WTC11 (cell line): Measurements from ENCODE around the gene ECT2L. TPM values are rescaled to one million over a fixed set of nuclear protein-coding genes. Genes with fewer than 3 reads are reported as not detected.

Experiments
- ATAC-seq: fragments of 200-7000 bp; cut with Tn5 transposase; 2 replicates; pipeline ENCODE4 v1.10.0; 2021; ENCODE audit warnings: mild to moderate bottlenecking, moderate library complexity
- CTCF ChIA-PET: fragments of 300-600 bp; sonication (Branson Sonifier 250); formaldehyde crosslinking; loops from one replicate; lab custom pipeline; 2021; ENCODE audit warnings: antibody characterized with exemption; lab: Charles Lee
- POLR2A ChIA-PET: fragments of 350-600 bp; sonication (Branson Sonifier 250); formaldehyde crosslinking; loops from one replicate; lab custom pipeline; 2021; ENCODE audit warnings: antibody characterized with exemption; lab: Charles Lee
- DNase-seq: peaks from one replicate; pipeline ENCODE4 v3.0.0; 2021; ENCODE audit warnings: low spot score
- H3K27ac Mint-ChIP-seq: 2 replicates; pipeline ENCODE4 v1.8.0; 2021; ENCODE audit warnings: mixed read lengths
- H3K27me3 Mint-ChIP-seq: 2 replicates; pipeline ENCODE4 v1.8.0; 2021; ENCODE audit warnings: low read depth, mild to moderate bottlenecking, moderate library complexity, mixed read lengths
- H3K36me3 Mint-ChIP-seq: 2 replicates; pipeline ENCODE4 v1.8.0; 2021; ENCODE audit warnings: mixed read lengths
- H3K4me1 Mint-ChIP-seq: 2 replicates; pipeline ENCODE4 v1.8.0; 2022; ENCODE audit warnings: mixed read lengths
- H3K4me3 Mint-ChIP-seq: 2 replicates; pipeline ENCODE4 v1.8.0; 2021; ENCODE audit warnings: mild to moderate bottlenecking, moderate library complexity, mixed read lengths
- H3K9me3 Mint-ChIP-seq: 2 replicates; pipeline ENCODE4 v1.8.0; 2021; ENCODE audit warnings: mixed read lengths
- NR3C1 ChIP-seq: sonication (generic); formaldehyde crosslinking; conservative IDR thresholded peaks from 2 replicates; pipeline ENCODE4 v1.8.1; 2023; ENCODE audit warnings: low read depth, mild to moderate bottlenecking, missing genetic modification reagents
- OVOL2 ChIP-seq: fragments of 250-450 bp; sonication (Bioruptor Pico); IDR thresholded peaks from 2 replicates; pipeline ENCODE4 v1.9.0; 2021; ENCODE audit warnings: mild to moderate bottlenecking, borderline replicate concordance
- RORB ChIP-seq: fragments of 250-450 bp; sonication (Bioruptor Pico); IDR thresholded peaks from 2 replicates; pipeline ENCODE4 v1.9.0; 2021; ENCODE audit warnings: mild to moderate bottlenecking
- SMAD4 ChIP-seq: sonication (generic); formaldehyde crosslinking; IDR thresholded peaks from 2 replicates; pipeline ENCODE4 v1.8.0; 2022; ENCODE audit warnings: mild to moderate bottlenecking, missing genetic modification reagents
- TEAD1 ChIP-seq: sonication (generic); formaldehyde crosslinking; IDR thresholded peaks from 2 replicates; pipeline ENCODE4 v1.8.0; 2022; ENCODE audit warnings: mild to moderate bottlenecking, missing genetic modification reagents
- ZBTB21 ChIP-seq: sonication (generic); formaldehyde crosslinking; IDR thresholded peaks from 2 replicates; pipeline ENCODE4 v1.8.1; 2023; ENCODE audit warnings: mild to moderate bottlenecking, missing genetic modification reagents, borderline replicate concordance
- ZNF219 ChIP-seq: sonication (generic); formaldehyde crosslinking; IDR thresholded peaks from 2 replicates; pipeline ENCODE4 v1.8.0; 2023; ENCODE audit warnings: missing genetic modification reagents, mild to moderate bottlenecking, borderline replicate concordance
- ZNF263 ChIP-seq: sonication (generic); formaldehyde crosslinking; IDR thresholded peaks from 2 replicates; pipeline ENCODE4 v1.8.1; 2022; ENCODE audit warnings: low read depth, mild to moderate bottlenecking, moderate library complexity, missing genetic modification reagents
- total RNA-seq: library from RNA; stranded (reverse); gene quantifications from 3 replicates; pipeline ENCODE4 v1.2.3, GENCODE V29; 2021
- TF ChIP-seq, protein P1 (sequence below): sonication (generic); formaldehyde crosslinking; IDR thresholded peaks from 2 replicates; pipeline ENCODE4 v1.8.1; 2022; ENCODE audit warnings: missing genetic modification reagents, borderline replicate concordance
- TF ChIP-seq, protein P2 (sequence below): sonication (generic); formaldehyde crosslinking; IDR thresholded peaks from 2 replicates; pipeline ENCODE4 v1.8.1; 2023; ENCODE audit warnings: mild to moderate bottlenecking, missing genetic modification reagents, moderate library complexity
- TF ChIP-seq, protein P3 (sequence below): sonication (generic); formaldehyde crosslinking; IDR thresholded peaks from 2 replicates; pipeline ENCODE4 v1.8.1; 2022; ENCODE audit warnings: low read depth, mild to moderate bottlenecking, moderate library complexity, missing genetic modification reagents, borderline replicate concordance
- TF ChIP-seq, protein P4 (sequence below): sonication (generic); formaldehyde crosslinking; IDR thresholded peaks from 2 replicates; pipeline ENCODE4 v1.8.1; 2022; ENCODE audit warnings: low read depth, missing genetic modification reagents, borderline replicate concordance
- TF ChIP-seq, protein P5 (sequence below): sonication (generic); formaldehyde crosslinking; IDR thresholded peaks from 2 replicates; pipeline ENCODE4 v1.8.1; 2023; ENCODE audit warnings: mild to moderate bottlenecking, moderate library complexity, missing genetic modification reagents
- TF ChIP-seq, protein P6 (sequence below): sonication (generic); formaldehyde crosslinking; conservative IDR thresholded peaks from 2 replicates; pipeline ENCODE4 v1.8.1; 2023; ENCODE audit warnings: mild to moderate bottlenecking, low read depth, missing genetic modification reagents, moderate library complexity
- TF ChIP-seq, protein P7 (sequence below): sonication (generic); formaldehyde crosslinking; IDR thresholded peaks from 2 replicates; pipeline ENCODE4 v1.8.0; 2022; ENCODE audit warnings: missing genetic modification reagents

ECT2L gene
- total RNA-seq, 1 experiment from 2014 or later: not detected

DNA sequence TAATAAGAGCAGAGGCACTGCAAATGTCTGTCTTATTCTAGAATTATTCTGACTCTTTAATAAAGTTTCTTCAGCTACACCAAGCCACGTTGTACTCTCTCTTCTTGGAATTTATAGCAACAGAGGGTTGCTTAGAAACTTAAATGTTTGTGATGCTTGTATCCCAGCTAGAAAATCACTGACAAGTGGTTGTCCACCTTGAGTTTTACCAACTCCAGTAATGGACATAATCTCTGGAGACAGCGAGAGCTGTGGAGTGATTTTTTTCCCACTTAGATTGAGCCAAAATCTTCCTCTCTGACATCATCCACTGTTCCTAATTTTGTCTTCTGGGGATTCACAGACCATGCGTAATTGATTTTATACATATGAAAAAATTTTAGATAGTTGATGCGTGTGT is 8.0 kb downstream of the ECT2L start:
- no peaks in the 10 kb centered on the region; the same call in 1 of the 2 replicates for H3K27me3 Mint-ChIP-seq
- ATAC-seq (no peak), DNase-seq (no peak)
- no peak overlapping the region for H3K27ac Mint-ChIP-seq
- TF ChIP-seq, protein P1, sequence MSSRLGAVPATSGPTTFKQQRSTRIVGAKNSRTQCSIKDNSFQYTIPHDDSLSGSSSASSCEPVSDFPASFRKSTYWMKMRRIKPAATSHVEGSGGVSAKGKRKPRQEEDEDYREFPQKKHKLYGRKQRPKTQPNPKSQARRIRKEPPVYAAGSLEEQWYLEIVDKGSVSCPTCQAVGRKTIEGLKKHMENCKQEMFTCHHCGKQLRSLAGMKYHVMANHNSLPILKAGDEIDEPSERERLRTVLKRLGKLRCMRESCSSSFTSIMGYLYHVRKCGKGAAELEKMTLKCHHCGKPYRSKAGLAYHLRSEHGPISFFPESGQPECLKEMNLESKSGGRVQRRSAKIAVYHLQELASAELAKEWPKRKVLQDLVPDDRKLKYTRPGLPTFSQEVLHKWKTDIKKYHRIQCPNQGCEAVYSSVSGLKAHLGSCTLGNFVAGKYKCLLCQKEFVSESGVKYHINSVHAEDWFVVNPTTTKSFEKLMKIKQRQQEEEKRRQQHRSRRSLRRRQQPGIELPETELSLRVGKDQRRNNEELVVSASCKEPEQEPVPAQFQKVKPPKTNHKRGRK (CRISPR knock-in tag): no peak
- TF ChIP-seq, protein P2, sequence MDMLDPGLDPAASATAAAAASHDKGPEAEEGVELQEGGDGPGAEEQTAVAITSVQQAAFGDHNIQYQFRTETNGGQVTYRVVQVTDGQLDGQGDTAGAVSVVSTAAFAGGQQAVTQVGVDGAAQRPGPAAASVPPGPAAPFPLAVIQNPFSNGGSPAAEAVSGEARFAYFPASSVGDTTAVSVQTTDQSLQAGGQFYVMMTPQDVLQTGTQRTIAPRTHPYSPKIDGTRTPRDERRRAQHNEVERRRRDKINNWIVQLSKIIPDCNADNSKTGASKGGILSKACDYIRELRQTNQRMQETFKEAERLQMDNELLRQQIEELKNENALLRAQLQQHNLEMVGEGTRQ (CRISPR knock-in tag): no peak
- no peak for TF ChIP-seq SMAD4 (CRISPR knock-in tag)
- H3K36me3 Mint-ChIP-seq: no peaks in the 10 kb centered on the region
- H3K9me3 Mint-ChIP-seq: peaks cover 9% of the 10 kb centered on the region; the same call in 1 of the 2 replicates
- H3K4me1 Mint-ChIP-seq: peaks cover 5% of the 10 kb centered on the region; the same call in 1 of the 2 replicates
- ChIA-PET CTCF (no interaction called here), POLR2A (no interaction called here)
- H3K4me3 Mint-ChIP-seq: no peak overlapping the region

DNA sequence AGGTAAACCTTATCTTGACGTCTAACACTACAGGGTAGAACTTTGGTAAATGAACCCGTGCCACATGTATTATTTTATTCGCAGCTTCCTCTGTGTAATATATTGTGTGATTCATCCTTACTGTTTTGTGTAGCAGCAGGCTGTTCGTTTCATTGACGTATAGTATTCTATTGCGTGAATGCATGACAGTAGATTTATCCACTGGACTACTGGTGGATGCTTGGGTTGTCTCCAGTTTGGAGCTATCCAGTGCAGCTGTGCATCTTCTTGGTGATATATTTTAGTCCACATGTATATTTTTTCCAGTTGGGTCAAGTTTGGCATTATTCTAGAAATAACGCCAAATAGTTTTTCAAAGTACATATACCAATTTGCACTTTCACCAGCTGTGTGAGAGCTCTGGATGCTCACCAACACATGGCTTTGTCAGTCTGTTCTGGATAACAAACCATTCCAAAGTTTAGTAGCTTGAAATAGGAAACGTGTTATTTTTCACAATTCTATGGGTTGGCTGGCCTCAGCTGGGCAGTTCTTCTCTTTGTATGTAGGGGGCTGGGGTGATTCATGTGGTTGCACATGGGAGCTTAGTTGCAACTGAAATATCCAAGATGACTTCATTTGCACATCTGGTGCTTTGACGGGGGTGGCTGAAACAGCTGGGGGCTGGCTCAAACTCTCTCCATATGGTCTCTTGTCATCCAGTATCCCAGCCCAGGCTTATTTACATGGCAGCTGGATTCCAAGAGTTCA is 9.3 kb downstream of the ECT2L start:
- Mint-ChIP-seq H3K27ac (no peak overlapping the region), H3K27me3 (no peaks in the 10 kb centered on the region; the same call in 1 of the 2 replicates), H3K9me3 (peaks cover 7% of the 10 kb centered on the region; the same call in 1 of the 2 replicates), H3K36me3 (no peaks in the 10 kb centered on the region), H3K4me3 (no peak overlapping the region), H3K4me1 (peaks cover 5% of the 10 kb centered on the region; the same call in 1 of the 2 replicates)
- ChIA-PET POLR2A (no interaction called here), CTCF (no interaction called here)
- no peak for DNase-seq
- ATAC-seq: no peak
- TF ChIP-seq OVOL2 (no peak), TEAD1 (no peak), RORB (no peak)

DNA sequence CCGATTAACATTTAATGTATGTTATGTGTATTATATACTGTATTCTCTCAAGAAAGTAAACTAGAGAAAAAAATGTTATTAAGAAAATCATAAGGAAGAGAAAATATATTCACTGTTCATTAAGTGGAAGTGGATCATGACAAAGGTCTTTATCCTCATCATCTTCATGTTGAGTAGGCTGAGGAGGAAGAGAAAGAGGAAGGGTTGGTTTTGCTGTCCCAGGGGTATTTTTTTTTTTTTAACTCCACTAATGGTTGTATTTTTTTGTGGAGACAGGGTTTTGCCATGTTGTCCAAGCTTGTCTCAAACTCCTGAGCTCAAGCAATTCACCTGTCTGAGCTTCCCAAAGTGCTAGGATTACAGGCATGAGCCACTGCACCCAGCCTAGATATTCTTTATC is 11.0 kb downstream of the ECT2L start:
- no peak overlapping the region for H3K27ac Mint-ChIP-seq
- CTCF ChIA-PET: no interaction called here
- no peak overlapping the region for H3K4me3 Mint-ChIP-seq
- TF ChIP-seq SMAD4 (CRISPR knock-in tag): no peak
- TF ChIP-seq, protein P3, sequence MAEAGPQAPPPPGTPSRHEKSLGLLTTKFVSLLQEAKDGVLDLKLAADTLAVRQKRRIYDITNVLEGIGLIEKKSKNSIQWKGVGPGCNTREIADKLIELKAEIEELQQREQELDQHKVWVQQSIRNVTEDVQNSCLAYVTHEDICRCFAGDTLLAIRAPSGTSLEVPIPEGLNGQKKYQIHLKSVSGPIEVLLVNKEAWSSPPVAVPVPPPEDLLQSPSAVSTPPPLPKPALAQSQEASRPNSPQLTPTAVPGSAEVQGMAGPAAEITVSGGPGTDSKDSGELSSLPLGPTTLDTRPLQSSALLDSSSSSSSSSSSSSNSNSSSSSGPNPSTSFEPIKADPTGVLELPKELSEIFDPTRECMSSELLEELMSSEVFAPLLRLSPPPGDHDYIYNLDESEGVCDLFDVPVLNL (CRISPR knock-in tag): no peak
- TF ChIP-seq, protein P4, sequence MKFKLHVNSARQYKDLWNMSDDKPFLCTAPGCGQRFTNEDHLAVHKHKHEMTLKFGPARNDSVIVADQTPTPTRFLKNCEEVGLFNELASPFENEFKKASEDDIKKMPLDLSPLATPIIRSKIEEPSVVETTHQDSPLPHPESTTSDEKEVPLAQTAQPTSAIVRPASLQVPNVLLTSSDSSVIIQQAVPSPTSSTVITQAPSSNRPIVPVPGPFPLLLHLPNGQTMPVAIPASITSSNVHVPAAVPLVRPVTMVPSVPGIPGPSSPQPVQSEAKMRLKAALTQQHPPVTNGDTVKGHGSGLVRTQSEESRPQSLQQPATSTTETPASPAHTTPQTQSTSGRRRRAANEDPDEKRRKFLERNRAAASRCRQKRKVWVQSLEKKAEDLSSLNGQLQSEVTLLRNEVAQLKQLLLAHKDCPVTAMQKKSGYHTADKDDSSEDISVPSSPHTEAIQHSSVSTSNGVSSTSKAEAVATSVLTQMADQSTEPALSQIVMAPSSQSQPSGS (CRISPR knock-in tag): no peak
- TF ChIP-seq, protein P5, sequence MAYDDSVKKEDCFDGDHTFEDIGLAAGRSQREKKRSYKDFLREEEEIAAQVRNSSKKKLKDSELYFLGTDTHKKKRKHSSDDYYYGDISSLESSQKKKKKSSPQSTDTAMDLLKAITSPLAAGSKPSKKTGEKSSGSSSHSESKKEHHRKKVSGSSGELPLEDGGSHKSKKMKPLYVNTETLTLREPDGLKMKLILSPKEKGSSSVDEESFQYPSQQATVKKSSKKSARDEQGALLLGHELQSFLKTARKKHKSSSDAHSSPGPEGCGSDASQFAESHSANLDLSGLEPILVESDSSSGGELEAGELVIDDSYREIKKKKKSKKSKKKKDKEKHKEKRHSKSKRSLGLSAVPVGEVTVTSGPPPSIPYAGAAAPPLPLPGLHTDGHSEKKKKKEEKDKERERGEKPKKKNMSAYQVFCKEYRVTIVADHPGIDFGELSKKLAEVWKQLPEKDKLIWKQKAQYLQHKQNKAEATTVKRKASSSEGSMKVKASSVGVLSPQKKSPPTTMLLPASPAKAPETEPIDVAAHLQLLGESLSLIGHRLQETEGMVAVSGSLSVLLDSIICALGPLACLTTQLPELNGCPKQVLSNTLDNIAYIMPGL (CRISPR knock-in tag): no peak
- TF ChIP-seq, protein P6, sequence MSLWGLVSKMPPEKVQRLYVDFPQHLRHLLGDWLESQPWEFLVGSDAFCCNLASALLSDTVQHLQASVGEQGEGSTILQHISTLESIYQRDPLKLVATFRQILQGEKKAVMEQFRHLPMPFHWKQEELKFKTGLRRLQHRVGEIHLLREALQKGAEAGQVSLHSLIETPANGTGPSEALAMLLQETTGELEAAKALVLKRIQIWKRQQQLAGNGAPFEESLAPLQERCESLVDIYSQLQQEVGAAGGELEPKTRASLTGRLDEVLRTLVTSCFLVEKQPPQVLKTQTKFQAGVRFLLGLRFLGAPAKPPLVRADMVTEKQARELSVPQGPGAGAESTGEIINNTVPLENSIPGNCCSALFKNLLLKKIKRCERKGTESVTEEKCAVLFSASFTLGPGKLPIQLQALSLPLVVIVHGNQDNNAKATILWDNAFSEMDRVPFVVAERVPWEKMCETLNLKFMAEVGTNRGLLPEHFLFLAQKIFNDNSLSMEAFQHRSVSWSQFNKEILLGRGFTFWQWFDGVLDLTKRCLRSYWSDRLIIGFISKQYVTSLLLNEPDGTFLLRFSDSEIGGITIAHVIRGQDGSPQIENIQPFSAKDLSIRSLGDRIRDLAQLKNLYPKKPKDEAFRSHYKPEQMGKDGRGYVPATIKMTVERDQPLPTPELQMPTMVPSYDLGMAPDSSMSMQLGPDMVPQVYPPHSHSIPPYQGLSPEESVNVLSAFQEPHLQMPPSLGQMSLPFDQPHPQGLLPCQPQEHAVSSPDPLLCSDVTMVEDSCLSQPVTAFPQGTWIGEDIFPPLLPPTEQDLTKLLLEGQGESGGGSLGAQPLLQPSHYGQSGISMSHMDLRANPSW (CRISPR knock-in tag): no peak
- TF ChIP-seq, protein P7, sequence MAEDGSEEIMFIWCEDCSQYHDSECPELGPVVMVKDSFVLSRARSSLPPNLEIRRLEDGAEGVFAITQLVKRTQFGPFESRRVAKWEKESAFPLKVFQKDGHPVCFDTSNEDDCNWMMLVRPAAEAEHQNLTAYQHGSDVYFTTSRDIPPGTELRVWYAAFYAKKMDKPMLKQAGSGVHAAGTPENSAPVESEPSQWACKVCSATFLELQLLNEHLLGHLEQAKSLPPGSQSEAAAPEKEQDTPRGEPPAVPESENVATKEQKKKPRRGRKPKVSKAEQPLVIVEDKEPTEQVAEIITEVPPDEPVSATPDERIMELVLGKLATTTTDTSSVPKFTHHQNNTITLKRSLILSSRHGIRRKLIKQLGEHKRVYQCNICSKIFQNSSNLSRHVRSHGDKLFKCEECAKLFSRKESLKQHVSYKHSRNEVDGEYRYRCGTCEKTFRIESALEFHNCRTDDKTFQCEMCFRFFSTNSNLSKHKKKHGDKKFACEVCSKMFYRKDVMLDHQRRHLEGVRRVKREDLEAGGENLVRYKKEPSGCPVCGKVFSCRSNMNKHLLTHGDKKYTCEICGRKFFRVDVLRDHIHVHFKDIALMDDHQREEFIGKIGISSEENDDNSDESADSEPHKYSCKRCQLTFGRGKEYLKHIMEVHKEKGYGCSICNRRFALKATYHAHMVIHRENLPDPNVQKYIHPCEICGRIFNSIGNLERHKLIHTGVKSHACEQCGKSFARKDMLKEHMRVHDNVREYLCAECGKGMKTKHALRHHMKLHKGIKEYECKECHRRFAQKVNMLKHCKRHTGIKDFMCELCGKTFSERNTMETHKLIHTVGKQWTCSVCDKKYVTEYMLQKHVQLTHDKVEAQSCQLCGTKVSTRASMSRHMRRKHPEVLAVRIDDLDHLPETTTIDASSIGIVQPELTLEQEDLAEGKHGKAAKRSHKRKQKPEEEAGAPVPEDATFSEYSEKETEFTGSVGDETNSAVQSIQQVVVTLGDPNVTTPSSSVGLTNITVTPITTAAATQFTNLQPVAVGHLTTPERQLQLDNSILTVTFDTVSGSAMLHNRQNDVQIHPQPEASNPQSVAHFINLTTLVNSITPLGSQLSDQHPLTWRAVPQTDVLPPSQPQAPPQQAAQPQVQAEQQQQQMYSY (CRISPR knock-in tag): no peak
- no peak for TF ChIP-seq NR3C1
- no peak for TF ChIP-seq ZNF219 (CRISPR knock-in tag)
- no peak for TF ChIP-seq ZNF263 (CRISPR knock-in tag)
- TF ChIP-seq ZBTB21 (CRISPR knock-in tag): no peak
- POLR2A ChIA-PET: no interaction called here
- no peak for ATAC-seq
- no peaks in the 10 kb centered on the region for H3K36me3 Mint-ChIP-seq
- no peaks in the 10 kb centered on the region for H3K4me1 Mint-ChIP-seq
- no peaks in the 10 kb centered on the region; the same call in 1 of the 2 replicates for H3K27me3 Mint-ChIP-seq
- DNase-seq: no peak
- H3K9me3 Mint-ChIP-seq: no peaks in the 10 kb centered on the region
